Measurements from ENCODE around the gene ADAP1.

ADAP1 gene

GRCh38 chr7:919924-920341, 34.5 kb downstream of the ADAP1 start:
- DNase-seq: peak; percentile 2

- DNase-seq: peak; percentile 1
These were observed 35.4 kb downstream of the ADAP1 start for GRCh38 chr7:919114-919442.

GRCh38 chr7:918441-919113, 35.9 kb downstream of the ADAP1 start:
- DNase-seq: peak; percentile 1

GRCh38 chr7:918118-918425, 36.4 kb downstream of the ADAP1 start:
- no peak for DNase-seq

GRCh38 chr7:917255-918117, 37.0 kb downstream of the ADAP1 start:
- DNase-seq: no peak

DNA sequence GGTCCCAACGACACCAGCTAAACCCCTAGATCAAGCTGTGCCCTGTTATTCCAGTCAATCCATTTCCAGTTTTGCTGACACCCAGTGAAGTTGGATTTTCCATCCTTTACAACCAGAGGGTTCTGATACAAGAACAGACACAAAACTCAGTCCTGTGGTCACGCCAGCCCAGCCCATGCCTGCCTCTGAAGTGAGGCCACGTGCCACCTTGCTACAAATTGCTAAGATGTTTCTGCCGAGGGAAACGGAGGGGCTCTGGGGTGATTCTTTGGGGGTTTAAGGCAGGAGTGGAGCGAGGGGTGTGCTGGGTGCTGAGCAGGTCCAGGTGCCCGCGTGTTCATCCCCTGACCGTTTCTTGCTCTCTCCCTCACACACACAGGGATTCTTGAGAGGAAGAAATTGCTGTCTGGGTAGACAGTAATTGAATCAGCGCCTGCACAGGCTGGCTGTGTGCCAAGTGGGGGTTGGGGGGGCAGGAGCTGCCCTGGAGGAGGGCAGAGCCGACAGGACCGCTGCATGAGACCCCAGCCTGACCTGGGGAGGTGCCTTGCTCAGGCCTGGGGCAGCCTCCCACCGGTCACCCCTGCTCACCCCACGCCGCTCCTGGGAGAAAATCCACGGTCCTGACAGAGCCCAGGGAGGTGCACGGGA, 38.1 kb downstream of the ADAP1 start:
- DNase-seq: no peak

- no peak for DNase-seq
These were observed 38.9 kb downstream of the ADAP1 start for GRCh38 chr7:915291-916218.

DNA sequence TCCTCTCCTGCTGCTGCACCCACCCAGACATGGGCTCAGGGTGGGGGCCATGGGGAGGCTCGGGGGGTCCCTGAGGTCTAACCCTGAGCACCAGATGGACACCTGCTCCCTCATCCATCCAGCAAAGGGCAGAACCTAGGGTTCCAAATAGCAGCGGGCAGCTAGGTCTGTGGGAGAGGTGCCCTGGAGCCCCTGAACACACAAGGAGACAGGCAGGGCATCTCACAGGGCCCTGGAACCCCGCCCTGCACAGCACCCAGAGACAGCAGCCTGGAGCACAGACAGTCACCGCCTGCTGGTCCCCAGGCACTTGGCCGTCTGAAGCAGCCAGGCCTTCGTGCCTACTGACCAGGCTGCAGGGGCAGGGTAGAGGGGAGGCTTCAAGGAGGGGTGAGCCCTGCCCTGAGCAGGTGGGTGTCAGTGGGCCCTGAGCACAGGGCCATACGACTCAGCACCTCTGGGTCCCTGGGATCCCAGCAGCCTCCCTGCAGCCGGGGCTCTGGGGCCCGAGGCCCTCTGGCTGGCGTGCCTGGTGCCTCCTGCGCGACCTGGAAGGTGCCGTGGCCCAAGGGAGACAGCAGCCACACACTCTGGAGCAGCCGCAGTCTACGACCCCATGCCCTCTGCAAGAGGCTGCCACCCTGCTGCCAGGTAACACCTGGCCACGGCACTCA, 39.8 kb downstream of the ADAP1 start:
- no peak for DNase-seq

GRCh38 chr7:913736-914520, 40.6 kb downstream of the ADAP1 start:
- no peak for DNase-seq

GRCh38 chr7:911791-912480, 42.5 kb downstream of the ADAP1 start:
- DNase-seq: no peak

DNA sequence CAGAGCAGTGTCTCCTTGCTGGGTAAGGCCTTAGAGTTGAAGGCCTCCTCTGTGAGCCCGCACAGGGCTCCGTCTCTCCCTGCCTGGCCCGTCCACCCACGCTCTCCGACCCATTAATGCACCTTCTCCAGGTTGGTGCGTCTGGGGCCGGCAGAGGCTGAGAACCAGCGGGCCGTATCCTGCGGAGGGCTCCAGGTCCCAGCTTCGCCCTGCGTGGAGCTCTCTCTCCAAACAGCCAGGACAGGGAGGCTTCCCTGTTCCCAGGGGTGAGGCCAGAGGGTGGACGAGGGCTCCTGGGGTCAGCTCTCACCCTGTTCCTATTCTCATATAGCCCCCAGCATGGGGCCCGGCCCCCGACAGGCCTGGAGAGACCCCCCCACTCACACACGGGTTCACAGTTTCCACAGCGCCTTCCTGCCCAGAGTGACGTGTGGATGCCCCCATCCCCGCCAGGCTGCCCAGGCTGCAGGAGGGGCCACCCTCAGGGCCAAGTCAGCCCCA, 43.5 kb downstream of the ADAP1 start:
- no peak for DNase-seq

- no peak for DNase-seq
These were observed 44.0 kb downstream of the ADAP1 start for GRCh38 chr7:910441-910861.

GRCh38 chr7:909358-910329, 44.8 kb downstream of the ADAP1 start:
- no peak for DNase-seq

DNA sequence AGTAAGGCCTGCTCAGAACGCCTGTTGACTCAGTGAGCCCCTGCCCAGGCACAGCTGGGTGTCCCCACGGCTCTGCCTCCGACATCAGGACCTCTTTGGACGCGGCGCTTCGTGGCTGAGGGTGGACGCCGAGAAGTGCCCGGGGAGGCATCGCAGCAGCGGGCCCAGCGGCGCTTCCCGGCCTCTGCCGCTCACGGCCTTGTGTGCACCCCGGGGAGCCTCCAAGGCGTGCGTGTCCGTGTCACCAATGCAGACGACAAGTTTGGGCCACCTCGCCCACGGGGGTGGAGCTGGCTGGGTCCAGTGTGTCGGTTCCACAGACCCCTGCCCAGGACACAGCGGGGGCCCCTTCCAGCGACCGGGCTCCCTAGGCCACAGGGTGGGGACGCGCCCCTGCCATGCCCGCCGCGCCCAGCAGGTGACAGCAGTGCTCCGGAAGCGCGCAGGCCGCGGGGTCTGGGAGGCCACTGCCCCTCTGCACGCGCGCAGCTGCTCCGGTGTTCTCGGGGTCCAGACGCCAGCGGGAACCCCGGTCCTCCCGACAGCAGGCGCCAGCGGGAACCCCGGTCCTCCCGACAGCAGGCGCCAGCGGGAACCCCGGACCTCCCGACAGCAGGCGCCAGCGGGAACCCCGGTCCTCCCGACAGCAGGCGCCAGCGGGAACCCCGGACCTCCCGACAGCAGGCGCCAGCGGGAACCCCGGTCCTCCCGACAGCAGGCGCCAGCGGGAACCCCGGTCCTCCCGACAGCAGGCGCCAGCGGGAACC, 45.7 kb downstream of the ADAP1 start:
- DNase-seq: peak; percentile 69

- DNase-seq: no peak
These were observed 46.3 kb downstream of the ADAP1 start for GRCh38 chr7:908159-908581.

DNA sequence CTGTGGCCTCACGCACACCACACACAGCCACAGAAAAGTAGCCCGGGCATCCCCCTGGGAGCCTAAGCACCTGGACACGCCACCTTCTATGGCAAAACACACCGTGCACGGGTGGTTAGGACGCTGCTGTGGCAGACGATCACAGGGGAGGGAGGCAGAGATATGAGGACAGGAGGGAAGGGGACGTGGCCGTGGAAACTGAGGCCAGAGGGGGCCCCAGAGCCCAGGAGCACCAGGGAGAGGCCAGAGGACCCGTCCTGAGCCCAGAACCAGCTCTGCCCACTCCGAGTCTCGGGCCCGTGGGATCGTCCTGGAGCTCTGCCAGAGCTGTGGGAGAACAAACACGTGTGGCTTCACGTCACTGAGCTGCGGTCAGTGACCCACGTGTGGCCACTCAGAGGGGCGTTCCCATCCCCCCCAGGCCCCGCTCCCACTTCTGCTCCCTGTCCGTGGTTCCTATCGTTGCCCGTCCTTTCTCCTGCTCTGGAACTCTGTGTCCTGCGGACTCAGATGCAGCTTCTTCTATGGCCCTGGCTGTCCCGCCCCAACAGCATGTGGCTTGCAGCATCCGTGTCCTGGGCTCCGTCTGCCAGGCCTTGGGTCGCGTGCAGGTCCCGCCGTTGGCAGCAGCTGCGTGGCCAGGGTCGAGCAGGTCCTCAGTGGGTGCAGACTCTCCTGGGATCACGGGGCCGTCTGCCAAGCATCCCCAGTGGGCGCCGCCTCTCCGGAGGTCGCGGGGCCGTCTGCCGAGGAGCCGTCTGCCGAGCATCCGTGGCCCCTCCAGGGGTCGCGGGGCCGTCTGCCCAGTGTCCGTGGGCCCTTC, 47.1 kb downstream of the ADAP1 start:
- no peak for DNase-seq

DNA sequence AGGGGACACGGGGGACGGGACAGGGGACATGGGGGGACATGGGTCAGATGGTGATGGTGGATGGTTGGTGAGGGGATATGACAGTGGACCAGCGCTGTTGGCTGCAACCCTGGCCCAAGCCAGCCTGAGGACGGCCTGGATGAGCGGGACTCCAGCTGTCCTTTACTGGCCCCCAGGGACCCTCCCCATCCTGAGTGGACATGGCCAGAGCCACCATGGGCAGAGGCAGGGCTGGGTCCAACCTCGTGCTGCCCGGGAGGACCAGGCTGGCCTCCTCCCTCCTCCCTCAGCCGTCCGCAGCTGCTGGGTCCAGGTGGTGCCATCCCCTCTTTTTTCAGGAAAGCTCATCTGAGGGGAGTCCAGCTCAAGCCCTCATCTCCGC, 47.7 kb downstream of the ADAP1 start:
- no peak for DNase-seq

GRCh38 chr7:904847-905246, 49.6 kb downstream of the ADAP1 start:
- DNase-seq: no peak
